Vagina (tissue), 2 donors: ENCODE measurements around the gene FAM9C.

Experiments used
- CTCF ChIP-seq, 3 experiments: fragments of 450-650 bp in 2 of 3; fragments of 200-600 bp in 1 of 3; sonication (generic) in 1 of 3; IDR thresholded peaks; one replicate each; pipeline ENCODE4 v1.5.1; 2017 to 2019; ENCODE audit warnings: antibody characterized with exemption in 3 of 3, mild to moderate bottlenecking in 2 of 3, moderate library complexity in 2 of 3
- POLR2A ChIP-seq, 2 donors: fragments of 450-650 bp; IDR thresholded peaks; one replicate each; pipeline ENCODE4 v1.6.1; 2017; ENCODE audit warnings: antibody characterized with exemption in 2 of 2, mild to moderate bottlenecking in 2 of 2, moderate library complexity in 2 of 2
- POLR2AphosphoS5 ChIP-seq, 2 donors: sonication (generic); formaldehyde crosslinking; IDR thresholded peaks; one replicate each; pipeline ENCODE4 v1.9.0; 2017; ENCODE audit warnings: antibody characterized with exemption in 2 of 2, mild to moderate bottlenecking in 2 of 2, low read depth in 1 of 2; ENCODE audit not compliant: insufficient read depth in 1 of 2

DNA sequence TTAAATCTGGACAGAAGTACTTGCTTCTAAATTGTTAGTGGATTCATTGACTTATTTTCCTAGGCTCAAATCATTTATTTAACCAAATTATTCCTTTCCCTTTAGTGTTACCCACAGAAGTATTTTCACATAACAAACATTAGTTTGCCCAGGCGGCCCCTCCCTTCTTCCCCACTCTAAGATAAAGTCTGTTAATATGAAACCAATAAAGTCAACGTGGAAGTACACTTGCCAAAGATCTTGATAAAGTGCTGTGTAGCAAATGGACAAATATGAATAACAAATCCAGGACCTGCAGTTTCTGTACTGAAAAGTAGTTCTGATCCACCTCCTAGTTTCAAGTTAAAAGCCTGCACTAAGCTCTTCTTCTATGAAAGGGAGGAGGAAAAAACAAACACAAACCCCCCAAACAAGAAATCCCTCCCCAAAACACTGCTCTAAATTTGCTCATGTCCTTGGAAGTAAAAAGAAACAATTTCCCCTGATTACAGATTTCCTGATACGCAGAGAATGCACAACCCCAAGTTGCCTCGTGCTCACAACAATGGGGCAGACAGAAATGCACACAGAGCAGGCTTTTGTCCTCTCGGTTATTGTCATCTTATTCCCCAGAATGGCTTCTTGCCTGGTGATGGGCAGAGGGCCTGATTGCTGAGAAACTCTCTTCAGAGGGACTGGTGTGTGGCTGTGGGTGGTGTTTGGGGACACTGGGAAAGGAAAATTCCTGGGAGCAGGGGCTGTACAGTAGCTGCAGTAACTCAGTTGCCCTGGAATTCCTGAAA lies 46.3 kb downstream of the FAM9C start:
- TF ChIP-seq CTCF (IDR thresholded peaks at IDR 0.05) (no peak), POLR2AphosphoS5 (IDR thresholded peaks at IDR 0.05; ENCODE audit: insufficient read depth in 1 of 2, low read depth in 1 of 2) (no peak), POLR2A (IDR thresholded peaks at IDR 0.05) (no peak)
